Activated T-helper 9 cell treated with anti-CD3 and anti-CD28 coated beads, Interleukin-2, amount 50 U/mL, for 16 hours (primary cell): Measurements from ENCODE around the gene GLRA1.

Source experiments
- DNase-seq: peaks from one replicate; pipeline ENCODE4 v3.0.0-alpha.2; 2020; ENCODE audit warnings: low read depth

Gene GLRA1

DNA sequence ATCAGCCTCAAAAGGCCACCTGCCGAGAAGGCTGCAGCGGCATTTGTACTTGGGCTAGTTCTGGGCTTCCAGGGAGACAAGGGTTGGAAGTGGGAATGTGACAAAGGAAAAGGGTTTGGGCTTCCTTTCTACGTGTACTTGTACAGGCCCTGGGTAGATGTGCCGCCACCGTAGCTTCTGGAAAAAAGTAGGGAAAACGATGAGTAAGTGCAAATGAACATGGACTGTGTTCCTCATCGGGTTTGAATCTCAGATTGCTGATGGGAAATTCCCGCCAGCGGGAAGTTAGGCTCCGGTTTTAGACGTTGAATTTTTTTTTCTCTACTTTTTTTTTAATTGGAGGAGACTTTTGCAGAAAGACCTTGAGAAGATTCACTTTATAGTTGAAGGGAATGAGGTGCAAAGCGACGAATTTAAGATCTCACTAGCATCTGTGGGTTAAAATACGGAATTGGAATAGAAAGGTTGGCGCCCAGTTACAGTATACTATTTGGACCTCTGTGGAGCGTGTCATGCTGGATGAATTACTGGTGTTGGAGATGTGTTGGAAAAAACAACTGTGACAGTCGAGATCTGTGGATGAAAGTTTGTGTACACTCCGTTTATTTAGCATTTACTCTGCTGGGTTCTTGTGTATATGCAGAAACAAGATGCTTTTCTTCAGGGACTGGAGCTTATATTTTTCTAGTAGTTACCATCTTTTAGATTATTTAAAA, 151.6 kb downstream of the GLRA1 start:
- DNase-seq: no peak
